Islet precursor cell (in vitro differentiated cells): Measurements from ENCODE around the gene RSL24D1.
"Not testable (repeated sequence)": the region's sequence is repeated elsewhere in the genome, so short reads cannot be mapped to it uniquely, and the experiment has no call there.

Experiments used
- DNase-seq: peaks from one replicate; pipeline ENCODE4 v3.0.0-alpha.2; 2018

The RSL24D1 gene

DNA sequence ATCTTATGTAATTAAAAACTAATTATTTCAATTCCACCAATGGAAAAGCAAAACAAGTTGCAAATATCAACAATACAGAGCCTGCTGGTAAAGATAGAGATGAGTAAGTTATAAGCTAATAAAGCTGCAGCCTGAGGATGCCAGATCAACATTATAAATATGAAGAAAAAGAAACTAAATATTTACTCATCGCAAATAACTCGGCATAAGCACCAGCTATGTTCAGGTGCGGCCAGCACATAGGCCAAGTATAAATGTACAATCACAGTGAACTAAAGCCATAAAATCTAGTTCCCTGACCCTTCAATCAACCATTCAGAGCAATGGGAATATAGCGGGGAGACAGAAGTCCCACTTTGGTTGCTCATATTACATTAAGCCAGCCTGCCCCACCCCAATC is 7.7 kb upstream of the RSL24D1 start:
- DNase-seq = no peak

- DNase-seq = no peak
Observed at GRCh38 chr15:55202206-55202605, 5.5 kb upstream of the RSL24D1 start.

- DNase-seq = no peak
Observed at GRCh38 chr15:55198706-55199105, 2.0 kb upstream of the RSL24D1 start.

- no peak for DNase-seq
Observed at GRCh38 chr15:55197719-55198118, 978 bp upstream of the RSL24D1 start.

GRCh38 chr15:55197362-55197705 is 593 bp upstream of the RSL24D1 start:
- no peak for DNase-seq

GRCh38 chr15:55195996-55196395 is 745 bp downstream of the RSL24D1 start:
- DNase-seq = no peak

GRCh38 chr15:55194256-55194655 is 2.5 kb downstream of the RSL24D1 start:
- DNase-seq = no peak

GRCh38 chr15:55186331-55186730 is 10.4 kb downstream of the RSL24D1 start:
- DNase-seq = no peak

DNA sequence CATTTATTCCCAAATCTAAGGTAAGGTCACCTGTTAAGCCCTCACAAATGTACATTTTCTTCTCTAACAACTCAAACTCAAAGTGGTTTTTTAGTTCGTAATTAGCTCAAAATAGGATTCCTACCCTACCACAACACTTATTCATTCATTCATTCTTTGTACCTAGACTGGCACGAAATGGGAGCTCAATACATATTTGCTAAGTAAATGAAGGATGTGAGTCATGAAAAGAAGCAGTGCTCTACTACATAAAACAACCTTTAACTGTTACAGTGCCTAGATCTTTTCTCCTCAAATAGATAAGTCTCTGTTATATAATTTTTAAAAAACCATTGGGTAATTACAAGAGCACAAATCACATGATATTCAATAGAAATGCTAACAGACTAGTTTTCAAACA is 13.1 kb downstream of the RSL24D1 start:
- no peak for DNase-seq

DNA sequence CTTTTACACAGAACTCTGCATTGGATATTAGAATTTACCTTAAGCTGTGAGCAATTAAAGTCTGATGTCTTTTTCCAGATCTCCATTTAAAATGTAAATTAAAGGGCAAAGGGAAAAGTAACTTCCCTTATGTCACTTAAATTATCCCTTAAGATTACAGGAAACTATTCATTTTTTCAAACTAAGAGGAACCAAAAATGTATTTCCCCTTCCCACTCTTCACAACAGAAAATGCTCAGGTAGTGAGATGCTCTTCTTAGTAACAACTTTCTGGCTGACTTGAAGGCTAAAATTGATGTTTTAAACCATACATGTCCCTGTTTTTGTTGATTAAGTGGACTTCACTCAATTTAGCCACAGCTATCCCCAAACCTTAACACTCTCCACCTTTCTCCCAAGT is 17.6 kb downstream of the RSL24D1 start:
- no peak for DNase-seq

DNA sequence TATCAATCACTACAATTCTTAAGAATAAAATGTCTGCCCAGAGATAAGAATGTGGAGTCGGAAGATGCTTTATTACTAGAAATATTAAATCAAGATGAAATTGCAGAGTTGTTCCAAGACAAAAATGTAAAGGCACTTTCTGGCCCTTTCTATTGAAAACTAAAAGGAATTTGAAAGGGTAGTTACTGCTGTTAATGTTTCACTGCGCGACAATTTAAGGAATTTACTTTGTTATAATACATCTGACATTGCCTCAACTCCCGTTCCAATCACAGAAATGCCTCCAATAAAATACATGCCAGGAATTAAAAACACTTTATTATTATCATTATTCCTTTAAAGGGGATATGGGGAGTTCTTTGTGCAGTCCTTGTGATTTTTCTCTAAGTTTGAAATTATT is 26.4 kb downstream of the RSL24D1 start:
- DNase-seq = no peak

- peak; percentile 85 for DNase-seq
Observed at GRCh38 chr15:55168350-55168974, 28.3 kb downstream of the RSL24D1 start.

GRCh38 chr15:55164284-55164683 is 32.5 kb downstream of the RSL24D1 start:
- no peak for DNase-seq

DNA sequence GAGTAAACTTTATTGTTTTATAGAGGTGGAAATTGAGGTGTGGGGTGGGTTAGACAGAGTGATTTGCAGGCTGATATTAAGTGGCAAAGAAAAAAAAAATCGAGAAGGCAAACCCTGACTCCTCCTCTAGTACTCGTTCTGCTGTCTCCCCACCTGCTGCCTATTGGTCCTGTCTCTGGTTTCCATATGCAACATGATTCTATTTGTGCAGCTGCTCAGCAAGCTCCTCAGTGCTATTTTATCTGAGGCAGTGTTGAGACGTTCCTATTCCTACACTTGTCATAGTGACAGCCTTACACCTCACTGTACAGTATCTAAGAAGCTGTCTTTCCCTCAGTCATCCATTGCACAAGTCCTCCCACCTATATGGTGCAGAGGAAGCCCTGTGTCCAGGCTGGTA is 45.1 kb downstream of the RSL24D1 start:
- DNase-seq = no peak

- not testable (repeated sequence) for DNase-seq
Observed at GRCh38 chr15:55143132-55143531, 53.6 kb downstream of the RSL24D1 start.

- DNase-seq = no peak
Observed at GRCh38 chr15:55133972-55134371, 62.8 kb downstream of the RSL24D1 start.

DNA sequence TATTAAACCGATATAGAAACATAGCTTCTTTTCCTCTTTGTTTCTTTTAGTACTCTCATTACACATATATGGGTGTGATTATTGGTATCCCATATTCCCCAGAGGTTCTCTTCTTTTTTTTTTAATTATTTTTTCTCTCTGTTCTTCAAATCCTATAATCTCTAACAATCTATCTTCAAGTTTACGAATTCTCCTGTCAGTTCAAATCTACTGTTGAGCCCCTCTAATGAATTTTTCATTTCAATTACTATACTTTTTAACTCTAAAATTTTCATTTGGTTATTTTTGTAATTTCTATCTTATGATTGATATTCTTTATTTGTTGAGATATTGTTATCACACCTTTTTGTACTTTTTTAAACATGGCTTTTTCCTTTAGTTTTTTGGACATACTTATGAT is 64.1 kb downstream of the RSL24D1 start:
- no peak for DNase-seq
